Measurements from ENCODE around the gene ERO1A.

The ERO1A gene

GRCh38 chr14:52683985-52684520 is 11.3 kb downstream of the ERO1A start:
- Mint-ChIP-seq H3K4me3 (no peak overlapping the region), H3K36me3 (ENCODE audit: low read depth) (peaks cover 34% of the 10 kb centered on the region), H3K4me1 (ENCODE audit: low read depth) (peaks cover 51% of the 10 kb centered on the region), H3K9me3 (no peaks in the 10 kb centered on the region), H3K27ac (no peak overlapping the region), H3K27me3 (no peaks in the 10 kb centered on the region)
- DNase-seq, result no peak

- Mint-ChIP-seq H3K4me1 (ENCODE audit: low read depth) (peaks cover 2% of the 10 kb centered on the region), H3K27ac (no peak overlapping the region), H3K4me3 (no peak overlapping the region), H3K27me3 (no peaks in the 10 kb centered on the region), H3K36me3 (ENCODE audit: low read depth) (peaks cover 72% of the 10 kb centered on the region), H3K9me3 (no peaks in the 10 kb centered on the region)
- DNase-seq, result no peak
Observed at GRCh38 chr14:52678591-52678990, 16.8 kb downstream of the ERO1A start.

DNA sequence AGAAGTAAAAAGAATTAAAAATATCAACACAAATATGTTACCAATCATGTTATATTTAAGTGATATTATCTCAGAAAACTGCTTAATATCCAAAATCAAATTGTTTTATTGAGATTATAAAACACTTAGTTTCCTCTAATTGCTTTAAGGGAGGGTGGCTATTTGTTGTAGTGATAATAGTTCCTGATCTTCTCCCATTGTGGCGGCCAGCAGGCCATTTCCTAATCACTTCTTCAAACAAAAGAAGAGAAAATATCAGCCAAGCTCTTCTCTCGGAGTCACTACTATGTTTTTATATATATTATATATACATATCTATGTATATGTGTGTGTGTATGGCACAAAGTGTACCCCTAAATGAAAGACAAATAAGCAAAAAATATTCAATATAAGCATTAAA is 31.5 kb downstream of the ERO1A start:
- H3K4me3 Mint-ChIP-seq, result no peak overlapping the region
- H3K27me3 Mint-ChIP-seq, result no peaks in the 10 kb centered on the region
- no peak for DNase-seq
- H3K27ac Mint-ChIP-seq, result no peak overlapping the region
- H3K36me3 Mint-ChIP-seq (ENCODE audit: low read depth), result peaks cover 73% of the 10 kb centered on the region
- H3K9me3 Mint-ChIP-seq, result no peaks in the 10 kb centered on the region
- peaks cover 6% of the 10 kb centered on the region for H3K4me1 Mint-ChIP-seq (ENCODE audit: low read depth)

- Mint-ChIP-seq H3K4me1 (ENCODE audit: low read depth) (peaks cover 6% of the 10 kb centered on the region), H3K36me3 (ENCODE audit: low read depth) (peaks cover 81% of the 10 kb centered on the region), H3K27me3 (no peaks in the 10 kb centered on the region), H3K9me3 (no peaks in the 10 kb centered on the region), H3K27ac (no peak overlapping the region), H3K4me3 (no peak overlapping the region)
- DNase-seq, result no peak
Observed at GRCh38 chr14:52661314-52661713, 34.0 kb downstream of the ERO1A start.

DNA sequence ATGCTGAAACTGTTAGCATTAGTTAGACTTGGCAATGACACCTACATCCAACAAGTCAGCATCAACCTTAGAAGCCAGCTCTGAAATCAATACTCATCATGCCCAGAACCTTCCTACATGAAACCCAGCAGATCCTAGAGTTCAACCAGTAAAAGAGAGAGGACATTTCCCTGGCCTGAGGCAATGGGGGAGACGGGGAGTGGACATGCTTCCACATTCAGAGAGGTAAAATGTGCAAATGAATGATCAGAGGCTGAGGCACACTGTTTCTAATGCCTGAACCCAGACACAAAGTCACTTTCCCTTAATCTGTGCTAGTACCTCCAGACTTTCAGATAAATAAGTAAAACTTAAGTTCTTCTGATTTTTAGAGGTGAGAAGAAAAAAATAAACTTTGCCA is 34.5 kb downstream of the ERO1A start:
- no peaks in the 10 kb centered on the region for H3K27me3 Mint-ChIP-seq
- no peaks in the 10 kb centered on the region for H3K9me3 Mint-ChIP-seq
- peaks cover 6% of the 10 kb centered on the region for H3K4me1 Mint-ChIP-seq (ENCODE audit: low read depth)
- peak overlapping the region; percentile 3 for H3K27ac Mint-ChIP-seq
- H3K4me3 Mint-ChIP-seq, result no peak overlapping the region
- peaks cover 78% of the 10 kb centered on the region for H3K36me3 Mint-ChIP-seq (ENCODE audit: low read depth)
- no peak for DNase-seq

DNA sequence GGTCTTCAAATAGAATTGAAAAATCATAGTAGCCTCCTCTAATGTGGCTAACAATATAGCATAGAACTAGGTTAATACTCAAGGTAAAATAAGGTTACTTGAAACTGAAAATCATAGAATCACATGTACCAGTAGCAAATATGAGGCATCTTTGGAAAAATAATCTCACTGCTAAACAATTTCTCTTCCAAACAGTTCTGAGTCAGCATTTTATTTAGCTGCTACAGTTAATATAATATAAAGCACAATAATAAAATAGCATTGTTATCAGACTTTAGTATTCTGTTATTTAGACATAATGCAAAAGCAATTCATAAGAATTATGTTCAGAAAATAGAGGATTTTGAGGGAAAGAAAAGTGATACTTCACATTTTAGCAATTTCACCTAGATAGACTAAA is 35.0 kb downstream of the ERO1A start:
- no peaks in the 10 kb centered on the region for H3K27me3 Mint-ChIP-seq
- H3K4me1 Mint-ChIP-seq (ENCODE audit: low read depth), result peaks cover 6% of the 10 kb centered on the region
- DNase-seq, result no peak
- no peak overlapping the region for H3K4me3 Mint-ChIP-seq
- no peak overlapping the region for H3K27ac Mint-ChIP-seq
- H3K9me3 Mint-ChIP-seq, result no peaks in the 10 kb centered on the region
- H3K36me3 Mint-ChIP-seq (ENCODE audit: low read depth), result peaks cover 77% of the 10 kb centered on the region

DNA sequence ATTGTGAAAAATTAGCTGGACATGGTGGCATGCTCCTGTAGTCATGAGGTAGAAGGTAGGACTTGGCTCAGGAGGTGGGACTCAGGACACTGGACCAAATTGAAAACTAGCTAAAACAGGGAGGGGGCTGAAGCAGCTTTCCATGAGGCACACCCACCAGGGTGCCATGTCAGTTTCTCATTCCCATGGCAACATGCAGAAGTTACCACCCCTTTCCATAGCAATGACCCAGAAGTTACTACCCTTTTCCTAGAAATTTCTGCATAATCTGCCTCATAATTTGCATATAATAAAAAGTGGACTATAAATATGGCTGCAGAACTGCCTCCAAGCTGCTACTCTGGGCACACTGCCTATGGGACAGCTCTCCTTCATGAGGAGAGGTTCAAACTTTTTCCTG is 38.5 kb downstream of the ERO1A start:
- no peaks in the 10 kb centered on the region for H3K27me3 Mint-ChIP-seq
- DNase-seq, result no peak

GRCh38 chr14:52650774-52651173 is 44.6 kb downstream of the ERO1A start:
- no peak for DNase-seq
- no peaks in the 10 kb centered on the region for H3K27me3 Mint-ChIP-seq
- H3K27ac Mint-ChIP-seq, result no peak overlapping the region
- H3K9me3 Mint-ChIP-seq, result no peaks in the 10 kb centered on the region
- H3K4me1 Mint-ChIP-seq (ENCODE audit: low read depth), result no peaks in the 10 kb centered on the region
- no peak overlapping the region for H3K4me3 Mint-ChIP-seq
- H3K36me3 Mint-ChIP-seq (ENCODE audit: low read depth), result peaks cover 83% of the 10 kb centered on the region

More for the DNA sequence above, 38.5 kb downstream of the ERO1A start:
- peaks cover 6% of the 10 kb centered on the region for H3K4me1 Mint-ChIP-seq (ENCODE audit: low read depth)
- peaks cover 80% of the 10 kb centered on the region for H3K36me3 Mint-ChIP-seq (ENCODE audit: low read depth)
- no peak overlapping the region for H3K4me3 Mint-ChIP-seq
- H3K27ac Mint-ChIP-seq, result no peak overlapping the region
- H3K9me3 Mint-ChIP-seq, result no peaks in the 10 kb centered on the region

GRCh38 chr14:52649511-52649910 is 45.8 kb downstream of the ERO1A start:
- no peaks in the 10 kb centered on the region for H3K27me3 Mint-ChIP-seq
- H3K27ac Mint-ChIP-seq, result no peak overlapping the region
- H3K9me3 Mint-ChIP-seq, result no peaks in the 10 kb centered on the region
- H3K4me1 Mint-ChIP-seq (ENCODE audit: low read depth), result no peaks in the 10 kb centered on the region
- H3K4me3 Mint-ChIP-seq, result no peak overlapping the region
- DNase-seq, result no peak
- H3K36me3 Mint-ChIP-seq (ENCODE audit: low read depth), result peaks cover 79% of the 10 kb centered on the region

DNA sequence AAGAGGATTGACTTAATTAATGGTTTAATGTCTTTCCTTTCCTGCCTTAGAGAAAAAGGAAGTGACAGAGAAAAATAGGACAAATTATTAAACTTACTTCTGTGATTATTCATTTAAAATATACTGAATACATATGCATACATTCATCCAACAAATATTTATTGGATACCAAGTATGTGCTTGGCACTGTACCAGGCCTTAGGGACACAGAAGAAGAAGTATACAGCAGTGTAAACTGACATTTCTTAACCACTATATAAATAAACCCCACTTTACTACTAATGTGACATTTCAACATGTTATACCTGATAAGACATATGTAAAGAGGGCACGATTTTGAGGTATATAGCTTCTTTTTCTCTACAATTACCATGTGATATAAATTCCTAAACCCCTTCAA is 53.6 kb downstream of the ERO1A start:
- Mint-ChIP-seq H3K4me1 (ENCODE audit: low read depth) (peaks cover 14% of the 10 kb centered on the region), H3K36me3 (ENCODE audit: low read depth) (peaks cover 54% of the 10 kb centered on the region), H3K27ac (no peak overlapping the region), H3K4me3 (no peak overlapping the region), H3K27me3 (no peaks in the 10 kb centered on the region), H3K9me3 (peaks cover 11% of the 10 kb centered on the region)
- DNase-seq, result no peak

DNA sequence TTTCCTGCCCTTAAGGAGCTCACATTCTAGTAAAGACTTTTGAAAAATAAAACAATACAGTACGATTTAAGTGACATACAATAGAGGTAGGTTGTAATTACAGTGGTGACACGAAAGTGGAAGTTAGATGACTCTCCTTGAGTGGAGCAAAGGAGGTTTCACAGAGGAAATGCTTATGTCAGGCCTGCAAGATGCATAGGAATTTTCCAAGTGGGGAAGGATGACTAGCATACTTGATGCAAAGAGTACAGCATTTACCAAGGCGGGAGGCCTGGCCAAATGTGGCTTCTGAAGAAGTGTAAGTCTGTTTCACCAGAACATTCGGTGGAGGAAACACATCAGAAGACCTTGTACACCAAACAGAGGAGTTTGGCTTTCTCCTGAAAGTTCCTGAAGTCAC is 55.2 kb downstream of the ERO1A start:
- peak overlapping the region; percentile 72 for H3K27ac Mint-ChIP-seq
- H3K27me3 Mint-ChIP-seq, result no peaks in the 10 kb centered on the region
- DNase-seq, result no peak
- peaks cover 40% of the 10 kb centered on the region for H3K36me3 Mint-ChIP-seq (ENCODE audit: low read depth)
- H3K9me3 Mint-ChIP-seq, result peaks cover 11% of the 10 kb centered on the region
- H3K4me3 Mint-ChIP-seq, result no peak overlapping the region
- H3K4me1 Mint-ChIP-seq (ENCODE audit: low read depth), result peaks cover 14% of the 10 kb centered on the region

DNA sequence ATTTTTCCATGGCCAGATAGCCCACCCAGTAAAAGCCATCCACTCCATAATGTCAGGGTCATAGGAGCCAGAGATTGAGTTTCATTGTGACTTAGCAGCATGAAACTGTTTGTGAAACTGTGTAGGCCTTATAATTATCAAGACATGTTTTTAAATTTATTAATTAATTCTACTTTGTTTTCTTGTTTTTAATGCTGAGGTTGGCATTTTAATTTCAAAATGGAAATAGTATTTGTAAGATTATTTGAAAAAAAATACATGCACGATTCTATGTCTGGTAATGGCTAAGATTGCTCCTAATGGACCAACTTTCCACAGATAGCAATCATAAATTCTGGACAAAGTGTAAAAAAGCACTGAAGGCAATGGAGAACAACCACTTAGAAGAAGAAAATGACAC is 75.7 kb downstream of the ERO1A start:
- DNase-seq, result no peak
- H3K27me3 Mint-ChIP-seq, result no peaks in the 10 kb centered on the region
- no peaks in the 10 kb centered on the region for H3K36me3 Mint-ChIP-seq (ENCODE audit: low read depth)
- H3K9me3 Mint-ChIP-seq, result no peaks in the 10 kb centered on the region
- no peak overlapping the region for H3K27ac Mint-ChIP-seq
- H3K4me1 Mint-ChIP-seq (ENCODE audit: low read depth), result no peaks in the 10 kb centered on the region
- H3K4me3 Mint-ChIP-seq, result no peak overlapping the region

- no peaks in the 10 kb centered on the region for H3K9me3 Mint-ChIP-seq
- H3K27ac Mint-ChIP-seq, result no peak overlapping the region
- no peaks in the 10 kb centered on the region for H3K36me3 Mint-ChIP-seq (ENCODE audit: low read depth)
- H3K4me1 Mint-ChIP-seq (ENCODE audit: low read depth), result no peaks in the 10 kb centered on the region
- H3K4me3 Mint-ChIP-seq, result no peak overlapping the region
- H3K27me3 Mint-ChIP-seq, result no peaks in the 10 kb centered on the region
- no peak for DNase-seq
Observed at GRCh38 chr14:52618602-52619001, 76.8 kb downstream of the ERO1A start.

DNA sequence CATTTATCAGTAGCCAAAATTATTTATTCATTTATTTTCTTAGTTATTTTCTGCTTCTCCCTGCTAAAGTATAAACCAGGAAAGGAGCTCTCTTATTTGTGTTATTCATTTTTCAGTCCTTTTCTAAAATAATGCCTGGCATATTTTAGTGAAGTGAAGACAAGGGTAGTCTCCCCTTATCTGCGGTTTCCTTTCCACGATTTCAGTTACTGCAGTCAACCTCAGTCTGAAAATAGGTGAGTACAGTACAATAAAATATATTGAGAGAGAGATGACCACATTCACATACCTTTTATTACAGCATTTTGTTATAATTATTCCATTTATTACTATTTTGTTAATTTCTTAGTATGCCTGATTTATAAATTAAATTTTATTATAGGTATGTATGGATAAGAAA is 85.2 kb downstream of the ERO1A start:
- Mint-ChIP-seq H3K27me3 (no peaks in the 10 kb centered on the region), H3K4me1 (ENCODE audit: low read depth) (no peaks in the 10 kb centered on the region)

GRCh38 chr14:52609445-52610044 is 85.8 kb downstream of the ERO1A start:
- Mint-ChIP-seq H3K27me3 (no peaks in the 10 kb centered on the region), H3K36me3 (ENCODE audit: low read depth) (no peaks in the 10 kb centered on the region), H3K4me1 (ENCODE audit: low read depth) (no peaks in the 10 kb centered on the region), H3K27ac (no peak overlapping the region), H3K9me3 (peaks cover 2% of the 10 kb centered on the region), H3K4me3 (no peak overlapping the region)
- DNase-seq, result no peak

More for the DNA sequence above, 85.2 kb downstream of the ERO1A start:
- no peak overlapping the region for H3K27ac Mint-ChIP-seq
- peaks cover under 1% of the 10 kb centered on the region for H3K9me3 Mint-ChIP-seq
- H3K4me3 Mint-ChIP-seq, result no peak overlapping the region
- H3K36me3 Mint-ChIP-seq (ENCODE audit: low read depth), result no peaks in the 10 kb centered on the region
- no peak for DNase-seq

GRCh38 chr14:52607061-52607460 is 88.3 kb downstream of the ERO1A start:
- Mint-ChIP-seq H3K27ac (no peak overlapping the region), H3K4me3 (no peak overlapping the region), H3K9me3 (peaks cover 2% of the 10 kb centered on the region), H3K4me1 (ENCODE audit: low read depth) (no peaks in the 10 kb centered on the region), H3K27me3 (no peaks in the 10 kb centered on the region), H3K36me3 (ENCODE audit: low read depth) (no peaks in the 10 kb centered on the region)
- DNase-seq, result no peak

Measured in activated T-cell treated with anti-CD3 and anti-CD28 coated beads, Interleukin-2, amount 50 U/mL, for 24 hours (primary cell).